HG03565 (cell line): ENCODE results near the gene NDUFB8.

Source experiments
- ATAC-seq: cut with Tn5 transposase; IDR thresholded peaks from one replicate; pipeline ENCODE4 v1.9.1; 2021; ENCODE audit warnings: mild to moderate bottlenecking, moderate library complexity; ENCODE audit not compliant: unreplicated experiment

The NDUFB8 gene

DNA sequence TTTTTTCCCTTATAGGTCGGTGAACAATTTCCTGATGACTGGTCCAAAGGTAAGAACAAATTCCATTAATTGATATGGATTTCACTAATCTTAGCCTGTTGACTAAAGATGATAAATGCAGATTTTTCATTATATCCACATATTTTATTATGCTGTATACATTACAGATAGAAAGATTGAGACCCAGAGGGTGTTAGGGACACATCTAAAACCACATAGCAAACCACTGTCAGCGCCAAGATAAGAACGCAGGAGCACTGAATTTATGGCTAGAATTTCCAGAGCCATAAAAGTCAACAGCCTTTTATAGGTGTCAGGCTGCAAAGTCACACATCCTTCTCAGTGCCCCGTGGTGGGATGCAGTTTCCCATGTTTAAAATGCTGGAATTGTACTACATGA is 50.6 kb downstream of the NDUFB8 start:
- no peak for ATAC-seq

GRCh38 chr10:100477970-100478369 is 51.7 kb downstream of the NDUFB8 start:
- ATAC-seq: no peak
